HUDEP-2 (cell line): ENCODE measurements around the gene BABAM1.

Experiments used
- DNase-seq, 76 experiments: peaks; one replicate each; lab custom pipeline; 2025; ENCODE audit not compliant: unreplicated experiment in 76 of 76; lab: John Stamatoyannopoulos, UW

Gene BABAM1

DNA sequence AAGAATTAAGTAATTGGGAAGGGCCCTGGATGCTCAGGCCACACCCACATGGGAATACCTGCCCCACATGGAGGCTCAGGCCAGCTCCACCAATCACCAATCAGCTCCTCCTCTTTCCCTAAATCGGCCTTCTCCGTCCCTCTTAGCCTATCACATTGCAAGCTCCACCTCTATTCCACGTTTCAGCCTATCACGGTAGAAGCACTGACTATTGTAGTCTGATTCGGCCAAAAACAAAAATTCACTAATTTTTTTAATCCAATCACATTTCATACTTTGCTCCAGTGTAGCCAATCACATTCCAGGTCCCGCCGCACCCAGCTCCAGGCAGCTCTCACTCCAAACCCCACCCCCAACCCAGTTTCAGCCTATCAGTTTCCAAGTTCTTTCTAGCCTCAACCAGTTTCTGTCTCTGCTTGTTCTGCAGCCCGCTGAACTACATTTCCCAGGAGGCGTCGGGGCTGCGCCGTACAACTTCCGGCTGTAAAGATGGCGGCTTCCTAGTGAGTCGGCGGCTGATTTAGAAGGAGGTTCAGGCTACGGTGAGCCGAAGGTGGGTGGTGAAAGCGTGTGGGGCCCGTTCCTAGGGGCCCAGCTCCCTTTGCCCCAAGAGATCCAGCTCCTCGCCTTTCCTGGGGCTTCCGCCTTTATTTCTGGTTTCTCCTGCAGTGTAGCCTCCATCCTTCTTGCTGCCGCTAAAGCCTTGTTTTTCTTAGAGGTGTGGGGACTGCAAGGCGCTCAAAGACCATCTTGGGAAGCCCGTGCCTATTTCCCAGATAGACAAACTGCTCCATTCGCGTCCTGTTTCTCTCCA lies at the start of gene BABAM1:
Gene BABAM1, plus strand, starts transcription at position 469 of the 814 bp plus-strand sequence. CDS start 1,364 bp downstream, outside the sequence.
- DNase-seq: peak in 75 of 76 experiments; percentile 69 to 100 (median 99)

DNA sequence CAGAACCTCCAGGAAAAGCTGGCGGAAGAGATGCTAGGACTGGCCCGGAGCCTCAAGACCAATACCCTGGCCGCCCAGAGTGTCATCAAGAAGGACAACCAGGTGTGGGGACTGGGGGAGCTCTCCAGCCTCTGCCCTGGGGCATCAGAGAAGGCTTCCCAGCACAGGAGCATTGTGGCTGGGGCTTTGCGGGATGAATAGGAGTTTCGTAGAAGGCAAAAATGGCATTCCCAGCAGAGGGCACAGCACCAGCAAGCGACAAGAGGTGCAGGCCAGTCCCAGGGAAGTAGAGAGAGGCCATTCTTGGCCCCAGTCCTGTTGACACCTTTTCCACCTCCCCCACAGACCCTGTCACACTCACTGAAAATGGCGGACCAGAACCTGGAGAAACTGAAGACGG lies 48.0 kb upstream of the BABAM1 start:
- DNase-seq: no peak

DNA sequence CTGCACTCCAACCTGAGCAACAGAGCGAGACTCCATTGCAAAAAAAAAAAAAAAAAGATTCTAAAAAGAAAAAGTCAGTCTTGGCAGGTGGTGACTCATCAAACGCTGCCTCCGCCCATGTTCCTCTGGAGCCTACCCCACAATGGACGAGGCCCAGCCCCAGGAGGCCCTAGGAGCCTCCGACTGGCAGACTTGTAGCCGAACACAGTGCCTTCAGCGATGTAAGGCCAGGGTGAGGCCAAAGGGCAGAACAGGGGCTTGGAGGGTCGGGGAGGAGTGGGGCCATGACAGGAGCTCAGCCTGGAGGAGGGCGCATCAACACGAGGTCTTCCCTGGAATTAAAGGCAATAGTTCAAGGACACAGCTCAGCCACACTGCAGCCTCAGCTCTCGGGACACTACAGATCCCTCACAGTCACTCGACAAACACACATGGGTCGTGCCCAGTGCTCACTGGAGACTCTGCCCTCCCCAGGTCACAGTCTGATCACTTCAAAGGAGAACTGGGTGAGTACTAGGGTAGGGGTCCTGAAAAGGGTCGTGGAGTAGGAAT lies 47.0 kb upstream of the BABAM1 start:
- peak in 69 of 76 experiments; percentile 30 to 84 (median 66) for DNase-seq

DNA sequence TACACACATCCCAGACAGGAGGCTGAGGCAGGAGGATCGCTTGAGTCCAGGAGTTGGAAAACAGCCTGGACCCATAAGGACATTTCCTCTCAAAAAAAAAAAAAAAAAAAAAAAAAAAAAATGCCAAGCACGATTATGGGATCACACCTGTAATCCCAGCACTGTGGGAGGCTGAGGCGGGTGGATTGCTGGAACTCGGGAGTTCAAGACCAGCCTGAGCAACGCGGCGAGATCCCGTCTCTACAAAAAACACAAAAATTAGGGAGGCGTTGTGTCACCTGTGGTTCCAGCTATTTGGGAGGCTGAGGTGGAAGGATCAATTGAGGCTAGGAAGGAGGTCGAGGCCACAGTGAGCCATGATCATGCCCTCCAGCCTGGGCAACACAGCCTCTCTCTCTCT lies 42.2 kb upstream of the BABAM1 start:
- no peak for DNase-seq

DNA sequence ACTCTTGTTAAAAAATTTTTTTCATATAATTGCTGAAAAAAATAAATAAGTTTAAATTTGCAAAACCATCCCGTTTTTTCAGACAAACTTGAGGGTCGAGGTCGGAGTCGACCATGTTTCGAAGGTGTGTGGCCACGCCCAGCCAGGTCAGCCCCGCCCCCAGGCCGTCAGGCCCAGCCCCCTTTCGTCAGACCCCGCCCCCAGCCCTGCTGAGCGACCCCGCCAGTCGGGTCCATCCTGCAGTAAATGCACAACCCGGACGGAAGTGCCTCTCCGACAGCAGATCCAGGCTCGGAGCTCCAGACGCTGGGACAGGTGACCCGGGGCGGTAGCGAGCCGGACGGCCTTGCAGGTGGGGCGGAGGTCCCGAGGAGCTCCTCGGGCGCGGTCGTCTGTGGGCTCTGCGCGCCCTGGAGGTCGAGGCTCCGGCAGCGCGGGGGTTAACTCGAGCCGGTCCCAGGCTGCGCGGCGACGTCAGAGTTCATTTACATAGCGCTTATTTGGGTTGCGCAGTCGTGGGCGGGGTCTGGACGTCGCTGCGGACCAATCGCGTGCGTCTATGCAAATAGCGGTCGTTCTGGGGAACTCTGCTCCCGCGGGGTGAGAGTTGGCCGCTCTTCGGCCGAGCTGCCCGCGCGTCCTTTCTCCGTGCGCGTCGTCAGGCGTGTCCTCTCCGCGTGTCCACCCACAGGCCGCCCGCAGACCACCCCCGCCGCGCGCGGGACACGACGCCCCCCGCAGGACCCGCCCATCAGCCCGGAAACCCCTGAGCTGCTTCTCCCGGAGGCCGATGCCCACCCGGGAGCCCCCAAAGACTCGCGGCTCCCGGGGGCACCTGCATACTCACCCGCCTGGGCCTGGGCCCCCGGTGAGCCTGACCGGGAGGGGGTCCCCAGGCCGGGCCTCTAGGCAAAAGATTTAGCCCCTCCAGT lies 41.0 kb upstream of the BABAM1 start, which contains the start of gene OCEL1:
Gene OCEL1, plus strand, starts transcription at position 225 of the 932 bp plus-strand sequence. Its CDS starts 22 bp downstream, at position 247.
- peak; percentile 68 to 100 (median 98) for DNase-seq

DNA sequence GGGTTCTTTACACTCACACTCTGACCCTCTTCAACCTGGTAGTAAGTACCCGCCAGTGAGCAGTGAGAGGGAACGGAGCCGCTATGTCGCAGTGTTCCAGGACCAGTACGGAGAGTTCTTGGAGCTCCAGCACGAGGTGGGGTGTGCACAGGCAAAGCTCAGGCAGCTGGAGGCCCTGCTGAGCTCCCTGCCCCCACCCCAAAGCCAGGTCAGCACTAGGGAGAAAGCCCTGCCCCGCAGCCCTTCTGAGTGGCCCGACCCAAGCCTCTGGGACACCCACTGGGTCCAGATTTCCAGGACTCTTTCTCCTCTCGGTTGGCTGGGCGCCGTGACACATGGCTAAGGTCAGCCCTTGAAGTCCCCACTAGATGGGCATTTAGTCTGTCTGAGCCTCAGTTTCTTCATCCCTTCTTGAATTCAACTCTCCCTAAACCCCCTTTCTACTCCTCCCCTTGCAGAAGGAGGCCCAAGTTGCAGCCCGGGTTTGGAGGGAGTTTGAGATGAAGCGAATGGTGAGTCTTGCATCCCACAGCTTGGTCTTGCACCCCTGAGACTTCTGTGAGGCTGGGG lies 39.4 kb upstream of the BABAM1 start:
- DNase-seq: no peak

DNA sequence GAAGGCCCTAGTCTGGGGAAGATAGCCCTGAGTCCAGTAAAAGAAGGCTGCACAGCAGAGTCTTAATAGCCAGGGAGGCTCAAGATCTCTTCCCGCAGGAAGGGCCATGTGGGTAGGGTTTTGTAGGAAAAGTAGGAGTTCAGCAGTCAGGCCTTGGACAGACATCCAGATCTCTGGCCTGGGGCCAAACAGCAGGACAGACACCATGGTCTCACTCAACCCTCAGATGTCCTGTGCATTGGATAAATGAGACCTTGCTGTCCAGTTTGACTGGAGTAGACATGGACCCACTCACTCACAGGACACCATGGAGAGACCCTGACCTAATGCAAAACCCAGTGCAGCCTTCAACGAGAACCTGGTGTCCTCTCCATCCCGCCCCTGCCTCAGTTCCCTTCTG lies 37.4 kb upstream of the BABAM1 start:
- DNase-seq: no peak

DNA sequence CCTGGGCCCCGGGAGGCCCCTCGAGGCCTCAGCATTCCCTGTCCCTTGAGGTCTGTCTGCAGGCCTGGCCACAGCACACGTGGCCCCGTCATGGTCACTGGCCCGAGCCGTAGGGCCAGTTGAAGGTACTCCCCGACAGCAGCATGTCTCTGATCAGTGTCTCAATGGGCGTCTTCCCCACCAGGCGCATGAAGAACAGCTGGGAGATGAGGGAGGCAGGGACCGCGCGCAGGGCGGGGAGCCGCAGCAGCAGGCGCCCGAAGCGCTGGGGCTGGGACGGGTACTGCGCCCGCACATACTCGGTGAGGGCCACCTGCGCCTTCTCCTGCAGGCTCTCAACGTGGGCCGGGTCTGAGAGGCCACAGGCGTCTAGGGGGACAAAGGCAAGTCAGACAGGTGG lies 35.0 kb upstream of the BABAM1 start:
- DNase-seq: no peak

DNA sequence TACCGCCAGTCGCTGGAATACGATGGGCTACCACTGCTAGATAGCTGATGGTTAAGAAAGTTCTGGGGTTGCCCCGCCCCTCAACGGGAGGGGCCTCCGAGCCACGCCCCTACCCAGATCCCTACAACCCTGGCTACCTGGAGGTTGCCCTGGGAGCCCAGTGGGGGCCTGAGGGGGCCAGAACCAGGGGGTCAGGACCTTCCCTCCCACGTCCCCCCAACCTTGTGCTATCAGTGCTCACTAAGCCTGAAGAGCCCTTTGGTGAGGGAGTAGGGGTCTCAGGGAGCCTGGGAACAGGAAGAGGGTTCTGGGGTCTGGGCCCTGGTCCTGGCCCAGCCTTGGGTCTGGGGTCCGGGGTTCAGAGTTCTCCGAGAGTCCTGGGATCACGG lies 32.3 kb upstream of the BABAM1 start:
- peak in 67 of 76 experiments; percentile 14 to 82 (median 64) for DNase-seq

DNA sequence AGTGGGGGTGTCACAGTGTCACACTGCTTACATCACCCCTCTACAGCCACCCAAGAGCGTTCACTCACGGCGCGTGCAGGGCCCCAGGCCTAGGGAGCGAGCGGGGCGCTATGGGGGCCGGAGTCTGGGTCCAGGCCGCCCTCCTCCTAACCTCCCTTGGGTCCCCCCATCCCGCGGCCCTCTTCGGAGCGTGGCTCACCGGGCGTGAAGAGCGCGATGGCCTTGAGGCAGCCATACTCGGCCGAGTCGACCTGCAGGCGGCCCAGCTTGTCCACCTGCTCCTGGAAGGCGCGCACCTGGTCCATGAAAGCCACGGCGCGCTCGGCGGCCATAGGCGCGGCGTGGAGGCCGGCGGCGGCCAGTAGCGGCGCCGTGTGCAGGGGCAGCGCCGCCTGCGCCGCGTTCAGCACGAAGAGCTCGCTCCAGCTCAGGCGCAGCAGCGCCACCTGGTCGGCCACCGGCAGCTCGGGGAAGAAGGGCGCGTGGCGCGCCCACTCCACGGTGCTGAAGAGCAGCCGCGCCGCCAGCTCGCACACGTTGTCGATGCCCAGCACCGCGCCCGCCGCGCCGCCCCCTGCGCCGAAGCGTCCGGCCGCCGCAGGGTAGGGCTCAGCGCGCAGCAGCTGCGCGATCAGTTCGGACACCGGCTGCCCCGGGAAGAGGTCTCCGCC lies 31.8 kb upstream of the BABAM1 start:
- peak in 61 of 76 experiments; percentile 11 to 75 (median 56) for DNase-seq

DNA sequence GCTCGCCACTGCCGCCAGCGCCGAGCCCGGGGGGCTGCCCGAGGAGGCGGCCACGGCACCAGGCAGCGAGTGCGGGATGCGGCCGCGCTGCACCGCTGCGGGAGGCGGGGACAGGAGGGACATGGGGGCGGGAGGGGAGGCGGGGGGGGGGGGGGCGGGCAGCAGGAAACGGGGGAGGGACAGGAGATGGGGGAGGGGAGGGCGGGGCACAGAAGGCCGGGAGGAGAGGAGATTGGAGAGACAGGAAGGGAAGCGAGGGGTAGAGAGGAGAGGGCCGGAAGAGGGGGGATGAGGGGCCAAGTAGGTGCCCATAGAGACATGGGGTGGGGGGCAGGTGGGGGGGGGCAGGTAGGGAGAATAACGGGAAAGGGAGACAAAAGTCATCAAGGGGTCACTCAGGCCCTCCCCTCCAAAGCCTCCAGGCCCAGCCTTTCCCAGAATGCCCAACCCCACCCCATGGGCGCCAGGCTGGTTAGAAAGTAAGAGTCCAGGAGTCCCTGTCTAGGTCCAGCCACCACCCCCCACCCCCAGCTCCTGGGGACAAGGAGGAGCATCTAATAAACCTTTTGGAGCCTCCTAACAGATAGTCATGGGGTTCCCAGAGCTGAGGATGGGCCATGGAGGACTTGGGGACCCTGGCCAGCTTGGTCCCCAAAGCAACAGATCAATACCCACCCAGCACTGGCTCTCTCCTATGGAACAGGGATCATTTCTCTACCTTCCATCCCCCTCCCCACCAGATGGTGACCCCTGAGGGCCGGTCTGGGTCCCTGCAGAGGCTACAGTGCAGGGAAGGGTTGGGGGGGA lies 31.1 kb upstream of the BABAM1 start:
- peak in 39 of 76 experiments; percentile 21 to 71 (median 52) for DNase-seq

DNA sequence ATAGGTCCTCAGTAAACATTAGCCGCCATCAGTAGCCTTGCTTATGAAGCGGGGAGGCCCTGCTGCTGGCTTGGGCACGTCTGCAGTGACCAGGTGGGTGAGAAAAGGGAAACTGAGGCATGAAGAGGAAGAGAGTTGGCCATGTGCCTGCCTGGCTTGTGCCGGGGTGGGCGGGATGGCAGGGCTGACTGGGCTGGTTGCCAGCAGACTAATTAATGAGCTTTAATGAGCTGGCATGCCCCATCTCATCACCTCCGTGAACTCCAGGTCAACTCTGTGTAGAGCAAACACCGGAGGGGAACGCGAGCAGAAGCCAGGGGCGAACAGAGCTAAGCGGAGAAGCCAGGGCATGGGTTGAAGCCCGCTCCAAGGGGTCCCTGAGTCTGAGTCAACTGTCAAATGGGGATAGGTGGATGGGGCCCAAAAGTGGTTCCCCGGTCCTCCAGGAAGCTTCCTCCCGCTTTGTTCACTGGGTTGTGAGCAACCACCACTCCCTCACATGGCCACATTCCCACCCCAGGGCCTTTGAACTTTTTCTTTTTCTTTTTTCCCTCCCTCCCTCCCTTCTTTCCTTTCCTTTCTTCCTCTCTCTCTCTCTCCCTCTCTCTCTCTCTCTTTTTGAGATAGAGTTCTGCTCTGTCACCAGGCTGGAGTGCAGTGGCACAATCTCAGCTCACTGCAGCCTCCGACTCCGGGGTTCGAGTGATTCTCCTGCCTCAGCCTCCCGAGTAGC lies 30.3 kb upstream of the BABAM1 start:
- DNase-seq: peak in 4 of 76 experiments; percentile 15 to 33 (median 31)

DNA sequence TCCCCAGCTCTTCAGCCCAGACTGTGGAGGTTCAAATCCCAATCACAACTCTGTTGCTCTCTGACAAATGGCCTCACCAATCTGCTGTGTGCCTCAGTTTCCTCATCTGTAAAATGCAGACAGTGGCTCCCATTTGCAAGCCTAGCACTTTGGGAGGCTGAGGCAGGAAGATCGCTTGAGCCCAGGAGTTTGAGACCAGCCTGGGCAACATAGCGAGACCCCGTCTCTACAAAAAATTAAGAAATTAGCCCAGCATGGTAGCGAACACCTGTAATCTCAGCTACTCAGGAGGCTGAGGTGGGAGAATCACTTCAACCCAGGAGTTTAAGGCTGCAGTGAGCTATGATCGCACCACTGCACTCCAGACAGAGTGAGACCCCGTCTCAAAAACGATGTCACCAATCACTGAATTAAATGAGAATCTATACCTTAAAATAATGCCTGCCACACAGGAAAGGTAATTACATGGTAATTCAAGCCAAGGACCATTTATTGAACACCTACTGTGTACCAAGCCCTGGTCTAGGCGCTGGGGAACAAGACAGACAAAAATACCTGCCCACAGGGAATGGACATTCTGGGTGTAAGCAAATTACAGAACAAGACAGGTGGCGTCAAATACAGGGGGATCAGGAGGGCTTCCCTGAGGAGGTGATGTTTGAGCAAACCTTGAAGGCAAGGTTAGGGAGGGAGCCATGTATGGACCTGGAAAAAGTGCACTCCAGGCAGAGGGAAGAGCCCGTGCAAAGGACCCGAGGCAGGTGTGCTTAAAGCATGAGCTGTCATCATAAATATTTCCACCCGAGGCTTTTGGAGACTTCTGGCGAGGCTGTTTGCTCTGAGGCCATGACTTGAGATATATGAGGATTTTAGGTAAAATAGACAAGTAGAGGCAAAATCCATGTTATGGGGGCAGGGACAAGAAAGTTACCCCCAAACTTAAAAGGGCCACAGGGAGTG lies 29.2 kb upstream of the BABAM1 start:
- no peak for DNase-seq

DNA sequence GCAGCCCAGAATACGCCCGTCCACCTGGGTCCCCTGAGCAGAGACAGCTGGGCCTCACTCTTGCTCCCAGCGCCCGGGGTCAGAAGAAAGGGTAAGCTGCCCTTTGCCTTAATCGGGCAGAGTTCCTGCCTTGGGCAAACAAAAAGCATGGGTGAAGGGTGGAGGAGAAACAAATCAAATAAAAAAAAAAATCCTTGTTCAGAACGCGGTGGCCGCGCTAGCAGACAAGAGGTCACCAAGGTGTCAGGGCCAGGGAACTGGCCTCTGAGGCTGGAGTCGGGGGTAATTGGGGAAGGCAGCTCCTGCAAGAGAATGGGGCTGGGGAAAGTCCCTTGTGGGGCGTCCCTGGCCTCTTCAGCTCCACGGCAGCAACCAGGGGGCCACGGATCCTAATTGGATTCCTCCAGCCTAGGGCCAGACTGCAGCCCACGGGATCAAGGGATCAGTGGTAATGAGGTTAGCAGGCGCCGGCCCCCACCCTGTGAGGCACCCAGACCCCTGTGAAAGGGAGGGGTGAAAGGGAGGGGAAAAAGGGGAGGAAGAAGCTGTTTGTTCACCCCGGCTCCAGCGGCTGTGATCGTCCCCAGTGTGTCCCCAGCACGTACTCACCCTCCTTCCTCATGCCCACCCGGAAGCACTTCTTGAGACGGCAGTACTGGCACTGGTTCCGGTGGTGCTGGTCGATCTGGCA lies 27.0 kb upstream of the BABAM1 start:
- DNase-seq: no peak

DNA sequence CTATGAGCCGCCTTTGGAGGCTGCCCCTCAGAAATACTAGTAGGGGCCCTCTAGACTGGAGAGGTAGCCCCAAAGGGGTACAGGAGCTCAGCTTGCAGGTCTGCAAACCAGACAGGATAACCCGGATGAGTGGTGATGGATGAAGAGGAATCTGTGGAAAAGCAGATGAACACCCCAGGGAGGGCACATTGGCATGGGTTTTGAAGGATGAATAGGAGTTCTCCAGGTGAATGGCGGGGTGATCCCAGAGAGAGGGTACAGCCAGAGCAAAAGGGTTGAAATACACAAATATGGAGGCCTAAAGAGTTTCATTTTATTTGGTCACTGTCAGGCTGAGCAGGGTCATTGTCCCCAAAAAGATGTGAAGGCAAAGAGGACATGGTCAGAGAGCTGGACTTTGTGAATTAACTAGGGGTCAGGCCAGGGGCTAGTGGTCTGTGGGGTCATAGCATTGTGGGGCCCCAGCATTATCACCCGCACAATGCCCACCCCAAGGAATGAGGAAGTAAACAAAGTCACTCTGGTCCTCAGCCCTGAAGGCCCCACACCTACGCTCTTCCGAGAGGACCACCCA lies 26.3 kb upstream of the BABAM1 start:
- DNase-seq: no peak

DNA sequence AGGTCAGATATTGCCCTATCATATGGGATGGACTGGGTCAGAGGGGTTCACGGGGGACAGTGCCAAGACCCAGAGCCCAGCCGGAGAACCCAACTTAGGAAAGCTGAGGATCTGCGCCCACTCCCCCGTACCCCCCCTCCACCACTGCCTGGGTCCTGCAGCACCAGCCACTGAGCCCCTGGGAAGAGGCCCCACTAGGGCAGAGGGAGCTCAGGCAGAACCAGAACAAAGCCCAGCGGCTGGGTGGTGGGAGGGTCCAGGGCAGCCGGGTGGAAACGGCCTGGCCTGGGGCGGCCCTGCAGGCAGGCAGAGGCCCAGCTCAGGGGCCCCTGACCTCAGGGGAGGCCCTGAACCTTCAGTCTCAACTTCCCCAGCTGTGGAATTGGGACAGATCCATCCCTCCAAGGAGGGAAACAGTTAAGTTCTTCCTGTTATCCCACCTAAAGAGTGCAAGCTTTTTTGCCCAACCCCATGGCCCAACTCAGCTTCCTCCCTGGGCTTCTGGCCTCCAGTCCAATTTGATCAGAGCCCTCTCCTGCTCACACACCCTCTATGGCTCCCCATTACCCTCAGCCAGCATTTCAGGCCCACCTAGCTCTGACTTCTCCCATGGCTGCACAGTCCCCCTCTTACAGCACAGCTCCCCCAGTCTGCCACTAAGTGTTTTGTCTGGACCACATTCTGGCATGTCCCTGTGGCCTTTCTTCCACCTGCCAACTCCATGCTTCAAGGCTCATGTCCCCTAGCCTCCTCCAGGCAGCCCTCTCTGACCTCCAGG lies 24.6 kb upstream of the BABAM1 start:
- no peak for DNase-seq
